GM18951 (cell line): ENCODE data around the gene HIGD2A.

Source experiments
- POLR2A ChIP-seq: IDR thresholded peaks from 4 replicates; pipeline ENCODE4 v1.6.1; 2011; ENCODE audit warnings: mild to moderate bottlenecking; ENCODE audit not compliant: insufficient read length, insufficient read depth; ENCODE audit errors: extremely low read depth
- in situ Hi-C: fragments of 300-500 bp; cut with MboI; formaldehyde crosslinking; loops from one replicate; pipeline ENCODE4 v1.12.0; 2022; ENCODE audit warnings: low sequenced_read_pairs, mixed read lengths, inconsistent platforms; ENCODE audit not compliant: unreplicated experiment

The HIGD2A gene

DNA sequence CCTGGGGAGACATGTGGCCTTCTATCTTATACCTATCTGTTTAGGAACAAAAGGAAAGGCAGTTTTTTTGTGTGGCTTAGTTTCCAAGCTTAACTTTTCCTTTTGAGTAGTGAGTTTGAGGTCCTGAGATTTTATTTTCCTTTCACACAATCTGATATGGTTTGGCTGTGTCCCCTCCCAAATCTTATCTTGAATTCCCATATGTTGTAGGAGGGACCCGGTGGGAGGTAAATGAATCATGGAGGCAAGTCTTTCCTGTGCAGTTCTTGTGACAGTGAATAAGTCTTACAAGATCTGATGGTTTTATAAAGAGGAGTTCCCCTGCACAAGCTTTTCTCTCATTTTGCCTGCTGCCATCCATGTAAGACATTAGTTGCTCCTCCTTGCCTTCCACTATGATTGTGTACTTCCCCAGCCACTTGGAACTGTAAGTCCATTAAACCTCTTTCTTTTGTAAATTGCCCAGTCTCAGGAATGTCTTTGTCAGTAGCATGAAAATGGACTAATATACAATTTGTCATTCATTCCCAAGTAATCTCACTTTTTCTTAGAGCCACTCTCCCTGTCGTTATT, 32.5 kb downstream of the HIGD2A start:
- in situ Hi-C loops, result loop anchor here (25.0 kb wide), 1 partner anchor 684 kb away; no protein-coding TSS in a partner anchor
- TF ChIP-seq POLR2A, result no peak

- no peak for TF ChIP-seq POLR2A
- in situ Hi-C loops, result loop anchor here (25.0 kb wide), 1 partner anchor 687 kb away; no protein-coding TSS in a partner anchor
Measured at GRCh38 chr5:176424181-176424580, 35.6 kb downstream of the HIGD2A start.

DNA sequence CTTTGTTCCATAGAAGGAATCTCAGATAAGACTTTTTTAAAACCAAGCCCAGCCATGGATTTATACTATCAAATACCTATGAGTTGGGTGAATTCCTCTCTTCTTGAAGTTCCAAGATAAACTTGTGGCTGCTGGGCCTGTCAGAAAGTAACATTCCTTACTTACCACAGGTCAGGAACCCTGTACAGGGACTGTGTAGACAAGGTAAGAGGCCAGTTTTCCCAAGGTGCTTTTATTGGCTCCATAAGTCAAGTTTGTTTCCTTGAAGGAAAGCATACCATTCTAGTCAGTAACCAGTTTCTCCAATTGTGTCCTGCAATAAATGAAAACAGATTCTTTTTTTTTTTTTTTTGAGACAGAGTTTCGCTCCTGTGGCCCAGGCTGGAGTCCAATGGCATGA, 36.6 kb downstream of the HIGD2A start:
- in situ Hi-C loops, result no loop called here
- no peak for TF ChIP-seq POLR2A

- in situ Hi-C loops, result no loop called here
- no peak for TF ChIP-seq POLR2A
Measured at GRCh38 chr5:176425791-176426190, 37.2 kb downstream of the HIGD2A start.

DNA sequence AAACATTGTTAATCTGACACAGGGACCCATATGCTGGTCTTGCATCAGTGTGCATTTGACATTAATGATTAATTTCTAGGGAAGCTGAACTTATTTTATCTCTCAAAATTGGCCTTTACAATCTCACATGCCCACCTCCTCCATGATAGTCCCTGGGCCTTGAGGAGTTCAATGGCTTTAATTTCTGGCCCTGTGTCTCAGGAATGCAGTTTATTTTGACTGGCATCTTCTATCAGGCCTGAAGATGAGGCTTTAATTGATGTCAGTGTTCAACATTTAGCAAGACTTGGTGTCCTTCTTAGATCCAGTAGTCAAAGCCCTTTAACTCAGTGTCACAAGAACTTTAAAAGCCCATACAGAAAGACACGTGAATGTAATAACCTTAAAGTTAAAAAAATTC, 38.3 kb downstream of the HIGD2A start:
- TF ChIP-seq POLR2A, result no peak
- in situ Hi-C loops, result no loop called here

GRCh38 chr5:176427971-176428370, 39.4 kb downstream of the HIGD2A start:
- TF ChIP-seq POLR2A, result no peak
- in situ Hi-C loops, result no loop called here

DNA sequence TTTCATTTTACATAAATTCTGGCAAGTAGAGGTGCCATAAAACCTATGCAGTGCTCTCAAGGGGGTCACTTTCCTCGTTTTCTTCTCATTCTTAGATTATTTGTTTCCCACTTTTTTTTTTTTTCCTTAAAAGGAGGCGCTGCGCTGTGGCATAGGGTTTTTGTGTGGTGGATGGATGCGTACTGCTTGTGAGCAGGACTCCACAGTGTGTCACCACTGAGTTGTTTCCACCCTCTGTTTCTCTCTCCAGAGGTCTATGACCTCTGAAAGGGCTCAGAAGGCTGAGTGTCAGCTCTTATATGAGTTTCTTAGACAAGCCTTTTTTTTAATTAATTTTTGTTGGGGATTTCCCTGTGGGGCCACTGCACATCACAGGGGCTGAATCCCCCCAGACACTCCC, 41.4 kb downstream of the HIGD2A start:
- no peak for TF ChIP-seq POLR2A
- in situ Hi-C loops, result no loop called here

DNA sequence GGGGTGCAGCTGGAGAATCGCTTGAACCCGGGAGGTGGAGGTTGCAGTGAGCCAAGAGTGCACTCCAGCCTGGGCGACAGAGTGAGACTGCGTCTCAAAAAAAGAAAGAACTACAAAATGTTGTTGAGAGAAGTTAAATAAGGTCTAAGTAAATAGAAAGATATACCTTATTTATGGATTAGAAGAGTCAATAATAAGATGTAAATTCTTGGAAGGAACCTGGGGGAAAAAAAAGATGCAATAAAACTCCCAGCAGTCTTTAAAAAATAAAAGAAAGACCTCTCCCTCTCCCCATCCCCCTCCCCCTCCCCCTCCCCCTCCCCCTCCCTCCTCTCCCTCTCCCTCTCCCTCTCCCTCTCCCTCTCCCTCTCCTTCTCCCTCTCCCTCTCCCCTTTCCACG, 44.2 kb downstream of the HIGD2A start:
- in situ Hi-C loops, result no loop called here

DNA sequence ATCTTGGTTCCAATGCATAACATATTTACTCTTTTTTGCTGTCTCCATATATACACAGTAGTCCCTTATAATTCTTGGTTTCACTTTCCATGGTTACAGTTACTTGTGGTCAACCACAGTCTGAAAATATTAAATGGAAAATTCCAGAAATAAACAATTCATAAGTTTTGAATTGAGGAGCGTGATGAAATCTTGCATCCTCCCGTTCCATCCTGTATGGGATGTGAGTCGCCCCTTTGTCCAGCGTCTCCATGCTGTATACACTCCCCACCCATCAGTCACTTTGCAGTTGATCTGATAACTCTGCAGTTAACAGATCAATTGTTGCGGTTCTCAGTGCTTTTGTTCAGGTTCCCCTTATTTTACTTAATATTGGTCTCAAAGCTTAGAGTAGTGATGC, 48.1 kb downstream of the HIGD2A start:
- TF ChIP-seq POLR2A, result no peak
- in situ Hi-C loops, result no loop called here

More for the DNA sequence above, 44.2 kb downstream of the HIGD2A start:
- TF ChIP-seq POLR2A, result no peak

DNA sequence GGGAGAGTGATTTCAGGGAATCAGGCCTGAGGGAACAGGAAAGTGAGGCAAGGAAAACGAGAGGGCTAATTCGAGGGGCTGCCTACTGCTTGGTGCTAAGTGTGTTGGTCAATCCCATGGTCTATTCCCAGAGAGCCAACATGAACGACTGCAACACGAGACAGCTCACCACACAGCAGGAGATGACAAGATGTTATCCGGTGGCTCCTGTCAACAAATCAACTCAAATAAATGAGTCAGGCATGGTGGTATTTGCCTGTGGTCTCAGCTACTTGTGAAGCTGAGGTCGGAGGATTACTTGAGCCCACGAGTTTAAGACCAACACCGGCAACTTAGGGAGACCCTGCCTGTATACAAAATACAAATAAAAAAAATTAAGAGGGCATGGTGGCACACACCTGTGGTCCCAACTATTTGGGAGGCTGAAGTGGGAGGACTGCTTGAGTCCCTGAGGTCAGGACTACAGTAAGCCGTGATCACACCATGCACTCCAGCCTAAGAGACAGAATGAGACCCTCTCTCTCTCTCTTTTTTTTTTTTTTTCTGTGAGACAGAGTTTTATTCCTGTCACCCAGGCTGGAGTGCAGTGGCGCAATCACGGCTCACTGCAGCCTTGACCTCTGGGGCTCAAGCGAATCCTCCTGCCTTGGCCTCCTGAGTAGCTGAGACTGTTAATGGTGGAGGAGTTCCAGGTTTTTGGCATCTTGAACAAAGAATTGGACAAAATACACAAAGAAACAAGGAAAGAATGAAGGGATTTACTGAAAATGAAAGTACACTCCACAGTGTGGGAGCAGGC, 50.6 kb downstream of the HIGD2A start:
- no peak for TF ChIP-seq POLR2A
- in situ Hi-C loops, result no loop called here
